CD1c-positive myeloid dendritic cell (primary cell): ENCODE measurements around the gene BCAP31.
"Not testable (repeated sequence)": the region's sequence is repeated elsewhere in the genome, so short reads cannot be mapped to it uniquely, and the experiment has no call there.

Experiments
- DNase-seq: peaks from one replicate; pipeline ENCODE4 v3.0.0-alpha.2; 2016; ENCODE audit errors: extremely low spot score

Gene BCAP31

GRCh38 chrX:153709726-153710674, 14.2 kb downstream of the BCAP31 start:
- no peak for DNase-seq

- DNase-seq = peak; percentile 74
Measured at GRCh38 chrX:153708415-153708814, 15.8 kb downstream of the BCAP31 start.

GRCh38 chrX:153707406-153707805, 16.8 kb downstream of the BCAP31 start:
- no peak for DNase-seq

- no peak for DNase-seq
Measured at GRCh38 chrX:153706799-153707198, 17.4 kb downstream of the BCAP31 start.

GRCh38 chrX:153705403-153706060, 18.7 kb downstream of the BCAP31 start:
- not testable (repeated sequence) for DNase-seq

- not testable (repeated sequence) for DNase-seq
Measured at GRCh38 chrX:153704631-153705402, 19.4 kb downstream of the BCAP31 start.

GRCh38 chrX:153704021-153704526, 20.1 kb downstream of the BCAP31 start:
- DNase-seq = no peak

- DNase-seq = no peak
Measured at GRCh38 chrX:153703036-153703370, 21.2 kb downstream of the BCAP31 start.

- no peak for DNase-seq
Measured at GRCh38 chrX:153702336-153703035, 21.7 kb downstream of the BCAP31 start.

GRCh38 chrX:153701706-153702105, 22.5 kb downstream of the BCAP31 start:
- no peak for DNase-seq

GRCh38 chrX:153700967-153701366, 23.2 kb downstream of the BCAP31 start:
- no peak for DNase-seq

- DNase-seq = no peak
Measured at GRCh38 chrX:153700376-153700945, 23.7 kb downstream of the BCAP31 start.

- not testable (repeated sequence) for DNase-seq
Measured at GRCh38 chrX:153699784-153700371, 24.3 kb downstream of the BCAP31 start.

- not testable (repeated sequence) for DNase-seq
Measured at GRCh38 chrX:153699210-153699783, 24.9 kb downstream of the BCAP31 start.

- DNase-seq = no peak
Measured at GRCh38 chrX:153697924-153698865, 26.0 kb downstream of the BCAP31 start.

- not testable (repeated sequence) for DNase-seq
Measured at GRCh38 chrX:153696986-153697722, 27.0 kb downstream of the BCAP31 start.

GRCh38 chrX:153696538-153696937, 27.6 kb downstream of the BCAP31 start:
- DNase-seq = not testable (repeated sequence)

GRCh38 chrX:153696100-153696499, 28.1 kb downstream of the BCAP31 start:
- DNase-seq = no peak
